Mesodermal cell (in vitro differentiated cells): ENCODE data around the gene PRPF18.

Experiments
- H3K27ac ChIP-seq: 2 replicates; pipeline ENCODE4 v1.7.0; 2013; ENCODE audit warnings: mild to moderate bottlenecking, low read depth, low read length, moderate library complexity; ENCODE audit not compliant: severe bottlenecking
- H3K36me3 ChIP-seq: 2 replicates; pipeline ENCODE4 v1.7.1; 2013; ENCODE audit warnings: mild to moderate bottlenecking, low read length, moderate library complexity; ENCODE audit not compliant: control insufficient read depth, insufficient read depth
- H3K4me1 ChIP-seq: one replicate; pipeline ENCODE4 v1.7.1; 2013; ENCODE audit warnings: mild to moderate bottlenecking, low read length; ENCODE audit not compliant: insufficient read depth, control insufficient read depth, poor library complexity, severe bottlenecking
- H3K4me3 ChIP-seq: 2 replicates; pipeline ENCODE4 v1.7.0; 2013; ENCODE audit warnings: low read length, control low read depth, mild to moderate bottlenecking; ENCODE audit not compliant: insufficient read depth, poor library complexity, severe bottlenecking; ENCODE audit errors: extremely low read depth
- H3K9me3 ChIP-seq: 2 replicates; pipeline ENCODE4 v1.7.1; 2013; ENCODE audit warnings: mild to moderate bottlenecking, low read length, moderate library complexity; ENCODE audit not compliant: control insufficient read depth
- WGBS, 2 experiments: methylation state at CpG; one replicate each; pipeline ENCODE4 v1.1.5; 2013; ENCODE audit warnings: missing lambda C conversion rate in 2 of 2; ENCODE audit not compliant: insufficient coverage in 2 of 2; 5-methylcytosine and 5-hydroxymethylcytosine counted together

The PRPF18 gene

GRCh38 chr10:13654846-13655245 is 68.1 kb downstream of the PRPF18 start:
- Histone ChIP-seq H3K36me3 (peaks cover 93% of the 10 kb centered on the region), H3K4me1 (no peaks in the 10 kb centered on the region), H3K4me3 (no peak overlapping the region), H3K9me3 (no peaks in the 10 kb centered on the region), H3K27ac (no peak overlapping the region)
- WGBS, 2 experiments: 100% methylated on average over 1 to 3 of the region's 4 CpGs

DNA sequence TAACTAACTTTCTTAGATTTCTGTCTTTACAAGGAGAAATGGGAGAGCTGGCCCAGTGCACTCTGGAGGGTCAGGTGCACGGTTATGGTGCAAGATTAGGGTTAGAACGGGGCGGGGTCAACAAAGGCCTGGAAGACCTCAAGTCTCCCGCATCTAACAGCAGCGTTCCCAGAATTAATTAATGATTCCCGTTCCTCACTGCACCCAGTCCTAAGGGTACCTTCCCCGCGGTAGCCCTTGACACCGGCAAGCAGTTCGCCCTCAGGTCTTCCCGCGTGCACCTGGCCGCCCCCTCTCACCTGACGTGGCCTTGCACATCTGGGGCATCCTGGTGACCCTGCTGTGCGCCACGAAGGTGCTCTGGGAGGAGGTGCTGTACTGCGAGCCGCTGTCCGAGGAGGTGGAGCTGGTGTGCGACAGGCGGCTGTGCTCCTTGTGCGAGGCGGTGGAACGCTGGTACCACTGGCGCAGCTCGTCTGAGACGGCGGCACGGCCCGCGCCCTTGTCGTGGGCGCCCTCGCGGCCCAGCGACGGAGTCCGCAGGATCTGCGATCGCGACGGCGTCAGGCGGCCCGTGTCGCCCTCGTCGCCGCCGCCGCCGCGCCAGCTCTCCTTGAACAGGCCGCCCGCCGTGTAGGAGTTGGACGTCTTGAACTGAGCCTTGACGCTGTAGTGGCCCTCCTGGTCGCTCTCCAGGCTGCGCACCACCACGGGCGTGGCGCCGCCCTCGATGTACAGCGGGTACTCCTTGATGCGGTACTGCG is 69.8 kb downstream of the PRPF18 start:
- Histone ChIP-seq H3K27ac (no peak overlapping the region), H3K4me3 (no peak overlapping the region), H3K9me3 (no peaks in the 10 kb centered on the region), H3K4me1 (peaks cover 6% of the 10 kb centered on the region), H3K36me3 (peaks cover 94% of the 10 kb centered on the region)
- WGBS, 2 experiments: 96 to 97% methylated on average over 54 to 61 of the region's 68 CpGs

DNA sequence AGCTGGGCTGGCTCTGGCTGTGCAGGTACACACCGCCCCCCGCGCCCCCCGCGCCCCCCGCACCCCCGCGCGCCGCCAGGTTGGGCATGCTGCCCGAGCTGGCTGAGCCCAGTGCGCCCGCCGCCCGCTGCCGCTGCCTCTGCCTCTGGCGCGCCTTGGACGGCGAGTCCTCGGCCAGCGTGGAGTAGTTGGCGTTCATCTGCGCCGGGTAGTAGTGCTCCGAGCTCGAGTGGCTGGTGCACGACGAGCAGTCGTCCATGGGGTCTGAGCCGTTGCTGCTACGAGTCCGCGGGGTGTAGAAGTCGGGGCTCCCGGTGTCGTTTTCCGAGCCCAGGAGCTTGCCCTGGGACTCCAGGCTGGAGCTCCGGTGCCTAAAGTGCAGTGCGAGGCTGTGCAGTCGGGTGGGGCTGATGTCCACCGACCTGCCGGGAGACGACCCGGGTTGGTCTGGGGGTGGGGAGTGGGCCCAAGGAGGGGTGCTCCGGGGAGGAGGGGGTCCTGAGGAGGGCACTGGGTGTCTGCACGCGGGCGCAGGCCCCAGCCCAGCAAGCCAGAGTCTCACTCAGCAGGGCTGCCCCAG is 70.4 kb downstream of the PRPF18 start:
- Histone ChIP-seq H3K36me3 (peaks cover 95% of the 10 kb centered on the region), H3K4me1 (peaks cover 6% of the 10 kb centered on the region), H3K4me3 (no peak overlapping the region), H3K9me3 (no peaks in the 10 kb centered on the region), H3K27ac (no peak overlapping the region)
- 97 to 98% methylated on average over 30 to 46 of the region's 49 CpGs for WGBS, 2 experiments

GRCh38 chr10:13658264-13658663 is 71.5 kb downstream of the PRPF18 start:
- no peak overlapping the region for H3K27ac ChIP-seq
- peaks cover 95% of the 10 kb centered on the region for H3K36me3 ChIP-seq
- H3K4me3 ChIP-seq: no peak overlapping the region
- 95 to 96% methylated on average over 10 of the region's 10 CpGs for WGBS, 2 experiments
- H3K4me1 ChIP-seq: peaks cover 6% of the 10 kb centered on the region
- no peaks in the 10 kb centered on the region for H3K9me3 ChIP-seq

GRCh38 chr10:13658871-13659685 is 72.3 kb downstream of the PRPF18 start:
- peaks cover 95% of the 10 kb centered on the region for H3K36me3 ChIP-seq
- H3K4me3 ChIP-seq: no peak overlapping the region
- no peaks in the 10 kb centered on the region for H3K9me3 ChIP-seq
- WGBS, 2 experiments: 93 to 94% methylated on average over 21 of the region's 21 CpGs
- H3K4me1 ChIP-seq: peaks cover 6% of the 10 kb centered on the region
- H3K27ac ChIP-seq: no peak overlapping the region

DNA sequence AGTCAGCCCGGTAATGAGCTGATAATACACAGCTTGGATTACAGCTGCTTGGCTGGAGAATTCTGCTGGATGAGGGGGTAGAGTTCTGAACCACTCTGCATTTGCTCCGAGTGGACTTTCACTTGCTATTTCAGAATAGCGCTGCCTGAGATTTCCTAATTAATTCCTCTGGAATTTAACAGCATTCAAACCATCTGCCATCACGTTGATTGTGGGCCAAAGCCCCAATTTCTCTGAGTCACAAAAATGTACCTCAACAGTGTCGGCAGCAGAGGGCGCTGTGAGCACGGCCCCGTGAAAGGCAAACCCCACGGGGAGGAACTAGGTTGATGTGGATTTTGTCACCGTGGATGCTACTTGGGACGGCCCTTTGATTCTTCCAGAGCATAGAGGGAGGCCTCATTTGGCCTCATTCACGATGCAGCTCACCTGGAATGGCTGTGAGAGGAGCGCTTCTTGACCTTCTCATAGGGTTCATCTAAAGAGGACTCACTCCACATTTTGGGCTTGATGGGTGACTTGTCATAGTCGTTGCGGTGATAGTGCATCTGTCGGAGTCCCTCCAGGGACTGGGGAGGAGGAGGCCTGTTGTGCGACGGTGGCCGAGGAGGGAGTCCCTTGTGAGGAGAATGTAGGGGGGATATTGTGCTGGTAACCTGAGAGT is 73.3 kb downstream of the PRPF18 start:
- no peaks in the 10 kb centered on the region for H3K9me3 ChIP-seq
- H3K36me3 ChIP-seq: peaks cover 94% of the 10 kb centered on the region
- H3K4me1 ChIP-seq: peaks cover 6% of the 10 kb centered on the region
- no peak overlapping the region for H3K27ac ChIP-seq
- no peak overlapping the region for H3K4me3 ChIP-seq
- WGBS, 2 experiments: 25 to 45% methylated on average over 11 to 14 of the region's 19 CpGs

DNA sequence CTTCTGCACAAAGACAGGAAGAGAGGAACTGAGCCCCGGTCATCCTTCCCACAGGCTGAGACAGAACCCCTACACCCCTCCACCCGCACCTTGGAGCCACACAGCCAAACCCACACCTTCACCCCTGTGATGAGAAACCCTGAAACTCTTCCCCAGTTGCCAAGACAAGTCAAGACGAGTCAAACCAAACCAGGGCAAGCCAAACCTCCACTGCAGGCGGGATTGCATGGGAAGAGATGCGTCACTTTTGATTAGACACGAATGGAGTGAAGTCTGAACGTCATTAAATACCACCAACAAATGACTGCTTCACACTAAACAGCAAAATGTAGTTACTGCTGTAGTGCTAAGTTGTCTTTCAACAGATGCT is 73.8 kb downstream of the PRPF18 start:
- no peak overlapping the region for H3K27ac ChIP-seq

DNA sequence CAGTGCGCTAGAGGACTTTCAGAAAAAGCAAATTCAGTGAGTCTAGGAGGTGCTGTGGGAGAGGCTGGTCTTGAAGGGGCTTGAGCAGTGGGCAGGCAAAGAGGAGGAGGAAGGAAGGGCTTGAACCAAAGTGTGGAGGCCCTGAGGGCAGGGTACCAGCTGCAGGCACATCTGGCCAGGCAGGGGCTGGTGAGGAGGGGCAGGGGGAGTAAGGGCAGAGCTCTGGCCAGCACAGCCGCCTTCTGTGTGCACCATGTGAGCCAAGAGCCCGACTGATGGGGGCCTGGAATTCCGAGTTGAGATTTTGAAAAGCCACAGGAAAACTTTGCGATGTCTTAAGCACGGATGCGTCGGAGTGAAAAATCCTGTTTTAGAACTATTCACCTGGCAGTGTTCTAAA is 74.5 kb downstream of the PRPF18 start:
- Histone ChIP-seq H3K4me3 (no peak overlapping the region), H3K36me3 (peaks cover 94% of the 10 kb centered on the region), H3K9me3 (no peaks in the 10 kb centered on the region), H3K4me1 (peaks cover 6% of the 10 kb centered on the region), H3K27ac (peak overlapping the region; percentile 29)
- 74 to 81% methylated on average over 7 to 8 of the region's 8 CpGs for WGBS, 2 experiments

More for the DNA sequence above, 73.8 kb downstream of the PRPF18 start:
- no peak overlapping the region for H3K4me3 ChIP-seq
- 60 to 100% methylated on average over 1 to 2 of the region's 7 CpGs for WGBS, 2 experiments
- H3K36me3 ChIP-seq: peaks cover 94% of the 10 kb centered on the region
- H3K4me1 ChIP-seq: peaks cover 6% of the 10 kb centered on the region
- H3K9me3 ChIP-seq: no peaks in the 10 kb centered on the region

DNA sequence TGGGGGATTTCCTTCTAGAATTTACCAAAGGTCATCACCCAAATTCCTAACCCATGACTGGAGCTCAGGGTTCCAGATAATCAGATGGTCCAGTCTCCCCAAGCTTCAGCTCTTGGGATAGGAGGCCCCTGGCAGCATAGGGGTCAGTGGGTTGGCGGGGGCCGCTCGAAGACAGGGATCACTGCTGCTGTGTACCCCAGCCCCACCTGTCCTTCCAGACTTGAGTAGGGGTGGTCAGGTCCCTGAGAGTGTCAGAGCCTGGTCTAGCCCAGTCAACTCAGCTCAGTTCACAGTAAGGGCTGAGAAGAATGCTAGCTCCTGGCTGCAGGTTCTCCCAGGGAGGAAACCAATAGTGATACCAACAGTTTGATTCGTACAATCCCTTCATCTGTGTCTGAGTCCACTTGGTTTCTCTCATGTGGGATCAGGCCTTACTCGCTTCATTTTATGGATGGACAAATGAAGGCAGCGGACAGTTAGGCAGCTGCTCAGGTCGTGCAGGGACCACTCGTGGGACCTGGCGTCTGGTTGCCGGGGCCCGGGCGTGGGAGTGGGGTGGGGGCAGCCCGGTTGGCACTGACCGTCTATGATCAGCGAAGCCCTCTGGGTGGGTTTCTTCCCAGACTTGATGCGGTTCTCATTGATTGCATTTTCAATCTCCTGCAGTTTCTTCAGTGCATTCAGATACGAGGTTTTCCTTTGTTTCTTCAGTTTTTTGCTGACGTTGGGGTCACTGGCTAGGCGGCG is 78.9 kb downstream of the PRPF18 start:
- Histone ChIP-seq H3K27ac (no peak overlapping the region), H3K4me1 (peaks cover 6% of the 10 kb centered on the region), H3K9me3 (no peaks in the 10 kb centered on the region), H3K36me3 (peaks cover 99% of the 10 kb centered on the region), H3K4me3 (no peak overlapping the region)
- 93 to 97% methylated on average over 18 to 20 of the region's 20 CpGs for WGBS, 2 experiments

GRCh38 chr10:13668126-13668525 is 81.4 kb downstream of the PRPF18 start:
- Histone ChIP-seq H3K27ac (no peak overlapping the region), H3K36me3 (peaks cover 96% of the 10 kb centered on the region)
- WGBS, 2 experiments: 94 to 100% methylated on average over 4 of the region's 4 CpGs

More at GRCh38 chr10:13668126-13668525, 81.4 kb downstream of the PRPF18 start:
- H3K9me3 ChIP-seq: no peaks in the 10 kb centered on the region
- peaks cover 12% of the 10 kb centered on the region for H3K4me1 ChIP-seq
- H3K4me3 ChIP-seq: no peak overlapping the region
